Measurements from ENCODE around the gene PRKN. TPM values are rescaled to one million over a fixed set of nuclear protein-coding genes. Genes with fewer than 3 reads are reported as not detected.

The PRKN gene
- total RNA-seq, 2 donors from 2014 or later, result 3.3 to 4.8 TPM

GRCh38 chr6:161400671-161401070 lies 1326.9 kb downstream of the PRKN start:
- no peaks in the 10 kb centered on the region for H3K4me1 ChIP-seq (ENCODE audit: control insufficient read depth, insufficient read depth, low read length)
- Mint-ChIP-seq H3K27ac (no peak overlapping the region), H3K36me3 (ENCODE audit: low read depth) (no peaks in the 10 kb centered on the region), H3K27me3 (ENCODE audit: insufficient read depth) (peaks cover 4% of the 10 kb centered on the region), H3K4me1 (peaks cover 4% of the 10 kb centered on the region), H3K9me3 (peaks cover 29% of the 10 kb centered on the region), H3K4me3 (no peak overlapping the region)
- TF ChIP-seq, protein P1, sequence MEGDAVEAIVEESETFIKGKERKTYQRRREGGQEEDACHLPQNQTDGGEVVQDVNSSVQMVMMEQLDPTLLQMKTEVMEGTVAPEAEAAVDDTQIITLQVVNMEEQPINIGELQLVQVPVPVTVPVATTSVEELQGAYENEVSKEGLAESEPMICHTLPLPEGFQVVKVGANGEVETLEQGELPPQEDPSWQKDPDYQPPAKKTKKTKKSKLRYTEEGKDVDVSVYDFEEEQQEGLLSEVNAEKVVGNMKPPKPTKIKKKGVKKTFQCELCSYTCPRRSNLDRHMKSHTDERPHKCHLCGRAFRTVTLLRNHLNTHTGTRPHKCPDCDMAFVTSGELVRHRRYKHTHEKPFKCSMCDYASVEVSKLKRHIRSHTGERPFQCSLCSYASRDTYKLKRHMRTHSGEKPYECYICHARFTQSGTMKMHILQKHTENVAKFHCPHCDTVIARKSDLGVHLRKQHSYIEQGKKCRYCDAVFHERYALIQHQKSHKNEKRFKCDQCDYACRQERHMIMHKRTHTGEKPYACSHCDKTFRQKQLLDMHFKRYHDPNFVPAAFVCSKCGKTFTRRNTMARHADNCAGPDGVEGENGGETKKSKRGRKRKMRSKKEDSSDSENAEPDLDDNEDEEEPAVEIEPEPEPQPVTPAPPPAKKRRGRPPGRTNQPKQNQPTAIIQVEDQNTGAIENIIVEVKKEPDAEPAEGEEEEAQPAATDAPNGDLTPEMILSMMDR (conservative IDR thresholded peaks at IDR 0.05), result no peak
- H3K27ac ChIP-seq (ENCODE audit: low read depth, low read length), result no peak overlapping the region
- DNase-seq, result no peak
- H3K9me3 ChIP-seq (ENCODE audit: control insufficient read depth, low read length), result peaks cover 36% of the 10 kb centered on the region
- H3K36me3 ChIP-seq (ENCODE audit: control insufficient read depth, insufficient read depth, low read length), result no peaks in the 10 kb centered on the region
- H3K4me3 ChIP-seq (ENCODE audit: low read length), result no peak overlapping the region
- H3K9ac ChIP-seq (ENCODE audit: extremely low read depth, low read length, poor library complexity, severe bottlenecking), result no peak overlapping the region
- H3K27me3 ChIP-seq (ENCODE audit: control insufficient read depth, insufficient read depth, low read length, poor library complexity, severe bottlenecking), result no peaks in the 10 kb centered on the region
- 90 to 91% methylated on average over 4 to 5 of the region's 5 CpGs for WGBS, 2 experiments (ENCODE audit: insufficient coverage in 1 of 2, insufficient read length in 1 of 2)

DNA sequence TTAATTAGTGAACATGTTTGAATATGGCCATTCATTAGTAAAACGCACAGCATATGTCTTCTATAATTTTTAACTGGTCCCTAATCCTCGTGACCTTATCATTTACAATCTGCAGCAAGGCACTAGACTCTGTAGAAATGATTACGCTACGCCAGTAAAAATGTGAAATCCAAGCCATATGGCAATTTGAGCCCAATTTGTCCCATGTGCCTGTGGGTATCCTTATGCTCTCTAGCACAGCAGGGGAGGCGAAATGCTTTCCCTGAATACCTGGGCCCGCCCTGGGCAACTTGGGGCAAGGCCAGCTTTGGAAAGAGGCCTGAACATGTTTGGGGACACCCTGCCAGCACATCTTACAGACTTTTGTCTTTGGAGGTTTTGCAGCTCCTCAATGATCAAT lies 1331.0 kb downstream of the PRKN start:
- Histone ChIP-seq H3K4me3 (ENCODE audit: low read length) (no peak overlapping the region), H3K27me3 (ENCODE audit: control insufficient read depth, insufficient read depth, low read length, poor library complexity, severe bottlenecking) (no peaks in the 10 kb centered on the region), H3K27ac (ENCODE audit: low read depth, low read length) (no peak overlapping the region), H3K9ac (ENCODE audit: extremely low read depth, low read length, poor library complexity, severe bottlenecking) (no peak overlapping the region), H3K4me1 (ENCODE audit: control insufficient read depth, insufficient read depth, low read length) (peaks cover 5% of the 10 kb centered on the region), H3K9me3 (ENCODE audit: control insufficient read depth, low read length) (peaks cover 19% of the 10 kb centered on the region), H3K36me3 (ENCODE audit: control insufficient read depth, insufficient read depth, low read length) (no peaks in the 10 kb centered on the region)
- Mint-ChIP-seq H3K9me3 (peaks cover 14% of the 10 kb centered on the region), H3K27me3 (ENCODE audit: insufficient read depth) (peaks cover 4% of the 10 kb centered on the region), H3K36me3 (ENCODE audit: low read depth) (no peaks in the 10 kb centered on the region), H3K4me1 (no peaks in the 10 kb centered on the region), H3K4me3 (no peak overlapping the region), H3K27ac (no peak overlapping the region)
- 93 to 94% methylated on average over 5 to 6 of the region's 6 CpGs for WGBS, 2 experiments (ENCODE audit: insufficient coverage in 1 of 2, insufficient read length in 1 of 2)
- TF ChIP-seq, protein P1 (conservative IDR thresholded peaks at IDR 0.05), result no peak
- DNase-seq, result no peak

DNA sequence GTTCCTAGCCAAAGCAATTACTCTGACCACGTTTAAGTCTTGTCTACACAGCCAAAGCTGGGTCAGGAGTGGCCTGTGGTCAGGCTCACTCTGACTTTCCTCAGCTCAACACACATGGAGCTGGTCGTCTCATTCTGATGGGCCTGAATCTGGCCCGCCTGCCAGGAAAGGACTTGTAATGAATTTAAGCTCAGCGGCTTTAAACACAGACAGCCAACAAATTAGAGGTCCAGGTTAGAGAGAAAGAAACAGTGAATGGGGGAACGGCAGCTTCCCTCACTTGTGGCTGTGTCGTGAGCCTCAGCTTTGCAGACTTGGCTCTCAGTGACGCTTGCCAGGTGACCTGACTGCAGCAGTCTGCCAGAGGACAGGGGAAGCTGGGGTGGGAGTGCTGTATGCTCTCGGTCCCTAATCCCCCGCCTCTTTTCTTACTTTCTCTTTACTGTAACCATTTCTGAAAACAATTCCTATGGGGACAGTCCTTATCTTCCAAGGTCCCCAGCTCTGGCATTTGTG lies 1331.8 kb downstream of the PRKN start:
- Mint-ChIP-seq H3K27me3 (ENCODE audit: insufficient read depth) (peaks cover 4% of the 10 kb centered on the region), H3K4me1 (no peaks in the 10 kb centered on the region), H3K9me3 (peaks cover 14% of the 10 kb centered on the region), H3K27ac (no peak overlapping the region), H3K4me3 (no peak overlapping the region), H3K36me3 (ENCODE audit: low read depth) (no peaks in the 10 kb centered on the region)
- Histone ChIP-seq H3K36me3 (ENCODE audit: control insufficient read depth, insufficient read depth, low read length) (no peaks in the 10 kb centered on the region), H3K27me3 (ENCODE audit: control insufficient read depth, insufficient read depth, low read length, poor library complexity, severe bottlenecking) (no peaks in the 10 kb centered on the region), H3K9ac (ENCODE audit: extremely low read depth, low read length, poor library complexity, severe bottlenecking) (no peak overlapping the region), H3K4me3 (ENCODE audit: low read length) (no peak overlapping the region), H3K9me3 (ENCODE audit: control insufficient read depth, low read length) (peaks cover 17% of the 10 kb centered on the region), H3K27ac (ENCODE audit: low read depth, low read length) (no peak overlapping the region), H3K4me1 (ENCODE audit: control insufficient read depth, insufficient read depth, low read length) (peaks cover 5% of the 10 kb centered on the region)
- no peak for DNase-seq
- WGBS, 2 experiments (ENCODE audit: insufficient coverage in 1 of 2, insufficient read length in 1 of 2), result 85 to 90% methylated on average over 7 to 9 of the region's 9 CpGs
- TF ChIP-seq, protein P1 (conservative IDR thresholded peaks at IDR 0.05), result no peak

Data from endodermal cell (in vitro differentiated cells).